Calu3 (cell line): Measurements from ENCODE around the gene ITPR2. TPM values are rescaled to one million over a fixed set of nuclear protein-coding genes. Genes with fewer than 3 reads are reported as not detected.

Source experiments
- BruUV-seq: library from RNA; stranded (reverse); fragments of 400-500 nt; replicated peaks from 2 replicates; lab custom pipeline; 2021; lab: Mats Ljungman, UMichigan
- CTCF ChIA-PET: fragments of 300-600 bp; sonication (Branson Sonifier 250); formaldehyde crosslinking; loops from one replicate; lab custom pipeline; 2022; ENCODE audit warnings: antibody characterized with exemption; lab: Charles Lee
- DNase-seq: peaks from one replicate; pipeline ENCODE4 v3.0.0; 2022
- H3K27ac Mint-ChIP-seq: one replicate; pipeline ENCODE4 v1.8.0; 2022; ENCODE audit warnings: mixed read lengths; ENCODE audit not compliant: unreplicated experiment
- H3K27me3 Mint-ChIP-seq: one replicate; pipeline ENCODE4 v1.8.0; 2022; ENCODE audit warnings: mixed read lengths; ENCODE audit not compliant: unreplicated experiment
- H3K36me3 Mint-ChIP-seq: one replicate; pipeline ENCODE4 v1.8.0; 2022; ENCODE audit warnings: mild to moderate bottlenecking, moderate library complexity, mixed read lengths; ENCODE audit not compliant: insufficient read depth, unreplicated experiment
- H3K4me1 Mint-ChIP-seq: one replicate; pipeline ENCODE4 v1.8.0; 2022; ENCODE audit warnings: mild to moderate bottlenecking, low read depth, mixed read lengths; ENCODE audit not compliant: unreplicated experiment
- H3K4me3 Mint-ChIP-seq: one replicate; pipeline ENCODE4 v1.8.0; 2022; ENCODE audit warnings: mild to moderate bottlenecking, low read depth, moderate library complexity, mixed read lengths; ENCODE audit not compliant: unreplicated experiment
- H3K9me3 Mint-ChIP-seq: one replicate; pipeline ENCODE4 v1.8.0; 2022; ENCODE audit warnings: low read depth, mixed read lengths; ENCODE audit not compliant: unreplicated experiment
- intact Hi-C: fragments of 100-400 bp; cut with micrococcal nuclease; formaldehyde crosslinking; loops from one replicate; pipeline ENCODE4 v1.10.0; 2022; ENCODE audit not compliant: unreplicated experiment
- total RNA-seq: library from RNA; stranded (reverse); gene quantifications from 2 replicates; pipeline ENCODE4 v1.2.3, GENCODE V29; 2022
- TF ChIP-seq, protein P1 (sequence below): fragments of 200-600 bp; IDR thresholded peaks from one replicate; pipeline ENCODE4 v1.8.0; 2022; ENCODE audit warnings: antibody characterized with exemption; ENCODE audit not compliant: unreplicated experiment

Gene ITPR2
- total RNA-seq, 1 experiment from 2014 or later, result 2.5 TPM

DNA sequence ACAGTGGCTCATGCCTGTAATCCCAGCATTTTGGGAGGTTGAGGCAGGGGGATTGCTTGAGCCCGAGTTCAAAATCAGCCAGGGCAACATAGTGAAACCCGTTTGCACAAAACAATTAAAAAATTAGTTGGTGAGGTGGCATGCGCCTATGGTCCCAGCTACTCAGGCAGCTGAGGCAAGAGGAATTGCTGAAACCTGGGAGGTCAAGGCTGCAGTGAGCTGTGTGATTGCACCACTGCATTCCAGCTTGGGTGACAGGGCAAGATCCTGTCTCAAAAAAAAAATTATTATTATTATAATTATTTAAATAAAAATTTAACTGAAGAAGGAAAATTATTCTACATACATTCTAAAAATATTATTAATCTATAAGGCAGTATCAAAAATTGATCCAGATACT is 164.1 kb downstream of the ITPR2 start:
- Mint-ChIP-seq H3K27ac (no peak overlapping the region), H3K9me3 (no peaks in the 10 kb centered on the region), H3K36me3 (no peaks in the 10 kb centered on the region), H3K4me3 (no peak overlapping the region), H3K4me1 (no peaks in the 10 kb centered on the region), H3K27me3 (no peaks in the 10 kb centered on the region)
- CTCF ChIA-PET, result interaction anchor here (0.7 kb wide), 1 partner anchor 252 kb away, joined by 3 read pairs; no protein-coding TSS in a partner anchor
- TF ChIP-seq, protein P1, sequence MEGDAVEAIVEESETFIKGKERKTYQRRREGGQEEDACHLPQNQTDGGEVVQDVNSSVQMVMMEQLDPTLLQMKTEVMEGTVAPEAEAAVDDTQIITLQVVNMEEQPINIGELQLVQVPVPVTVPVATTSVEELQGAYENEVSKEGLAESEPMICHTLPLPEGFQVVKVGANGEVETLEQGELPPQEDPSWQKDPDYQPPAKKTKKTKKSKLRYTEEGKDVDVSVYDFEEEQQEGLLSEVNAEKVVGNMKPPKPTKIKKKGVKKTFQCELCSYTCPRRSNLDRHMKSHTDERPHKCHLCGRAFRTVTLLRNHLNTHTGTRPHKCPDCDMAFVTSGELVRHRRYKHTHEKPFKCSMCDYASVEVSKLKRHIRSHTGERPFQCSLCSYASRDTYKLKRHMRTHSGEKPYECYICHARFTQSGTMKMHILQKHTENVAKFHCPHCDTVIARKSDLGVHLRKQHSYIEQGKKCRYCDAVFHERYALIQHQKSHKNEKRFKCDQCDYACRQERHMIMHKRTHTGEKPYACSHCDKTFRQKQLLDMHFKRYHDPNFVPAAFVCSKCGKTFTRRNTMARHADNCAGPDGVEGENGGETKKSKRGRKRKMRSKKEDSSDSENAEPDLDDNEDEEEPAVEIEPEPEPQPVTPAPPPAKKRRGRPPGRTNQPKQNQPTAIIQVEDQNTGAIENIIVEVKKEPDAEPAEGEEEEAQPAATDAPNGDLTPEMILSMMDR, result no peak
- intact Hi-C loops, result no loop called here
- no peak for DNase-seq
- BruUV-seq, result no TSS peak

- BruUV-seq, result no TSS peak
- intact Hi-C loops, result no loop called here
- Mint-ChIP-seq H3K36me3 (no peaks in the 10 kb centered on the region), H3K4me1 (no peaks in the 10 kb centered on the region), H3K9me3 (no peaks in the 10 kb centered on the region), H3K27ac (no peak overlapping the region), H3K27me3 (no peaks in the 10 kb centered on the region), H3K4me3 (no peak overlapping the region)
- no peak for DNase-seq
- CTCF ChIA-PET, result no interaction called here
- TF ChIP-seq, protein P1, result no peak
These were observed 164.8 kb downstream of the ITPR2 start for GRCh38 chr12:26668230-26668629.

DNA sequence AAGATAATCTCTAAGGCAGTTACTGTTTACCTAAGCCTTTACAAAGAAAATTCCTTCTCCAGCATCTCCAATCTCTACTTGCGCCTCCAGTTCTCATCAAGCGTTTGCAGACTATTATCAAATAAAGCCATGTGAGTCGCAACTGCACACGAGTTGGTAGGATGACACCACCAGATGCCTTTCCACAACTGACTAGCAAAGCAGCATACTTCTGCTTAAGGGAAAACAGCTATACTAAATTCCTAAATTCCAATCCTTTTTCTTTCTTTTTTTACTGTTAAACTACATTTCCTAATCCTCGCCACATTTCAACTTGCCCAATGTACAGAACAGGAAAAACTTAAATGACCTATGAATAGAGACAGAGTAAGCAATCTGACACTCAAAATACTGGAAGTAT is 166.7 kb downstream of the ITPR2 start:
- H3K4me1 Mint-ChIP-seq, result no peaks in the 10 kb centered on the region
- H3K4me3 Mint-ChIP-seq, result no peak overlapping the region
- intact Hi-C loops, result no loop called here
- CTCF ChIA-PET, result no interaction called here
- no peak overlapping the region for H3K27ac Mint-ChIP-seq
- DNase-seq, result no peak
- no peaks in the 10 kb centered on the region for H3K9me3 Mint-ChIP-seq
- no peaks in the 10 kb centered on the region for H3K27me3 Mint-ChIP-seq
- BruUV-seq, result no TSS peak
- TF ChIP-seq, protein P1, result no peak
- no peaks in the 10 kb centered on the region for H3K36me3 Mint-ChIP-seq

DNA sequence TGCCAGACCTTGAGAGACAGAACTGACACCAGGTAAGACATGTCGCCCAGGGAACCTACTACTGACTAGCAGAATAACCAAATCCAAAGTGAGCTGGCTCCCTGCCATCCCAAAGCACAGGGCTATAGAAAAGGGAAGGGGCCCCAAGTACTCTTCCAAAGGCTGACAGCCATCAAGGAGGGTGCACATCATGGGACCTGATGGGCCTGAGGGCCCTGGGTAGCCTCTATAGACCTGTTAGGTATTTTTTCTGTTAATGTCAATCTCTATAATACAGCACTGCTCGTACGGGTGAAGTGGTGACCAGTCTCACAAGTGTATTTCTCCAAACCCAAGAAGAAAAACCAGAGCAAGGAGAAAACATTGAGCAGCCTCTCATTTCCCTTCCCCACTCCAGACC is 171.6 kb downstream of the ITPR2 start:
- no peak for DNase-seq
- no peaks in the 10 kb centered on the region for H3K36me3 Mint-ChIP-seq
- intact Hi-C loops, result no loop called here
- TF ChIP-seq, protein P1, result no peak
- CTCF ChIA-PET, result interaction anchor here (0.7 kb wide), 1 partner anchor 140 kb away, joined by 3 read pairs; no protein-coding TSS in a partner anchor
- no peak overlapping the region for H3K4me3 Mint-ChIP-seq
- BruUV-seq, result no TSS peak
- H3K27me3 Mint-ChIP-seq, result no peaks in the 10 kb centered on the region
- no peak overlapping the region for H3K27ac Mint-ChIP-seq
- H3K4me1 Mint-ChIP-seq, result no peaks in the 10 kb centered on the region
- no peaks in the 10 kb centered on the region for H3K9me3 Mint-ChIP-seq
